GM12878 (cell line): Measurements from ENCODE around the gene CNTLN. TPM values are rescaled to one million over a fixed set of nuclear protein-coding genes. Genes with fewer than 3 reads are reported as not detected.

ENCODE experiments used
- ATAC-seq: fragments of 200-7000 bp; cut with Tn5 transposase; 3 replicates; pipeline ENCODE4 v1.9.1; 2020; ENCODE audit warnings: mild to moderate bottlenecking, moderate library complexity
- BruUV-seq: library from RNA; stranded (reverse); fragments of 400-500 nt; replicated peaks from 2 replicates; lab custom pipeline; 2021; lab: Mats Ljungman, UMichigan
- CTCF ChIA-PET: fragments of 300-600 bp; sonication (Branson Sonifier 250); formaldehyde crosslinking; extraction: SDS; loops from one replicate; lab custom pipeline; 2021; ENCODE audit warnings: inconsistent platforms; lab: Yijun Ruan, JAX
- POLR2A ChIA-PET: fragments of 350-600 bp; formaldehyde crosslinking; extraction: SDS; loops from one replicate; lab custom pipeline; 2021; ENCODE audit warnings: inconsistent platforms; lab: Charles Lee
- RAD21 ChIA-PET: fragments of 300-600 bp; sonication (Branson Sonifier 250); formaldehyde crosslinking; loops from one replicate; lab custom pipeline; 2023; ENCODE audit warnings: antibody characterized with exemption; ENCODE audit not compliant: unreplicated experiment; lab: Charles Lee
- SMC1A ChIA-PET: fragments of 300-600 bp; sonication (Branson Sonifier 250); formaldehyde crosslinking; loops from one replicate; lab custom pipeline; 2023; ENCODE audit not compliant: unreplicated experiment, uncharacterized antibody; lab: Charles Lee
- DNase-seq: peaks from one replicate; pipeline ENCODE4 v3.0.0-alpha.2; 2011; ENCODE audit warnings: low read depth, low spot score
- FAIRE-seq: peaks from 3 replicates; lab custom pipeline; 2011; peaks lifted over from hg19 to GRCh38; lab: Jason Lieb, UNC
- H2AFZ ChIP-seq: 2 replicates; pipeline ENCODE4 v1.6.0; 2011; ENCODE audit warnings: low read depth, low read length, control low read depth; ENCODE audit not compliant: control insufficient read depth
- H3K27ac ChIP-seq: 2 replicates; pipeline ENCODE4 v1.5.1; 2011; ENCODE audit warnings: control low read depth; ENCODE audit not compliant: control insufficient read depth, insufficient read depth
- H3K27me3 ChIP-seq, 2 experiments: replicated peaks in 1 of 2; 2 replicates each; pipeline versions ENCODE4 v1.6.0 to v1.6.1; 2011; ENCODE audit warnings: low read length in 1 of 2; ENCODE audit not compliant: control insufficient read depth in 2 of 2, insufficient read depth in 2 of 2
- H3K36me3 ChIP-seq, 2 experiments: 2 replicates each; pipeline ENCODE4 v1.5.1; 2011; ENCODE audit warnings: low read length in 1 of 2; ENCODE audit not compliant: control insufficient read depth in 2 of 2, insufficient read depth in 2 of 2
- H3K4me1 ChIP-seq: 2 replicates; pipeline ENCODE4 v1.6.1; 2011; ENCODE audit warnings: mild to moderate bottlenecking, low read length, moderate library complexity, mixed read lengths; ENCODE audit not compliant: control insufficient read depth, insufficient read depth
- H3K4me2 ChIP-seq: 2 replicates; pipeline ENCODE4 v1.6.0; 2011; ENCODE audit warnings: control low read depth; ENCODE audit not compliant: control insufficient read depth, insufficient read depth
- H3K4me3 ChIP-seq: fragments of 200-600 bp; sonication (generic); 2 replicates; pipeline ENCODE4 v1.5.1; 2016
- H3K79me2 ChIP-seq: 2 replicates; pipeline ENCODE4 v1.6.0; 2011; ENCODE audit warnings: low read length; ENCODE audit not compliant: control insufficient read depth, insufficient read depth
- H3K9ac ChIP-seq: 2 replicates; pipeline ENCODE4 v1.8.0; 2011; ENCODE audit warnings: low read length, control low read depth, mixed read lengths; ENCODE audit not compliant: control insufficient read depth, insufficient read depth
- H3K9me3 ChIP-seq: replicated peaks from 3 replicates; pipeline ENCODE4 v1.5.1; 2011; ENCODE audit warnings: mild to moderate bottlenecking, low read length; ENCODE audit not compliant: control insufficient read depth, insufficient read depth
- H4K20me1 ChIP-seq: 2 replicates; pipeline ENCODE4 v1.6.0; 2011; ENCODE audit not compliant: control insufficient read depth, insufficient read depth
- BACH1 ChIP-seq: fragments of 450-650 bp; IDR thresholded peaks from 2 replicates; pipeline ENCODE4 v1.6.1; 2017; ENCODE audit warnings: mild to moderate bottlenecking, borderline replicate concordance
- BHLHE40 ChIP-seq, 2 experiments: fragments of 450-650 bp in 1 of 2; IDR thresholded peaks; 2 replicates each; pipeline ENCODE4 v1.6.1; 2011 to 2017; ENCODE audit warnings: low read depth in 2 of 2, borderline replicate concordance in 1 of 2, improper control_type of control experiment in 1 of 2, low read length in 1 of 2, mild to moderate bottlenecking in 1 of 2
- BMI1 ChIP-seq: fragments of 450-650 bp; IDR thresholded peaks from 2 replicates; pipeline ENCODE4 v1.6.1; 2016; ENCODE audit warnings: mild to moderate bottlenecking, moderate library complexity, borderline replicate concordance
- BRCA1 ChIP-seq: IDR thresholded peaks from 2 replicates; pipeline ENCODE4 v1.6.1; 2011; ENCODE audit warnings: low read depth, low read length, improper control_type of control experiment
- CBX5 ChIP-seq: sonication (generic); IDR thresholded peaks from 2 replicates; pipeline ENCODE4 v1.6.1; 2016; ENCODE audit warnings: low read depth, moderate library complexity, mild to moderate bottlenecking, inconsistent platforms
- CHD4 ChIP-seq: fragments of 200-600 bp; sonication (generic); IDR thresholded peaks from 2 replicates; pipeline ENCODE4 v1.6.1; 2016; ENCODE audit warnings: mild to moderate bottlenecking
- ETV6 ChIP-seq, 2 experiments: fragments of 450-650 bp in 1 of 2; IDR thresholded peaks in 1 of 2; conservative IDR thresholded peaks in 1 of 2; 2 replicates each; pipeline ENCODE4 v1.6.1; 2014; ENCODE audit warnings: antibody characterized with exemption in 1 of 2, borderline replicate concordance in 1 of 2, low read depth in 1 of 2, mild to moderate bottlenecking in 1 of 2, moderate library complexity in 1 of 2
- MYC ChIP-seq: IDR thresholded peaks from 2 replicates; pipeline ENCODE4 v1.6.1; 2011; ENCODE audit warnings: mild to moderate bottlenecking, low read length, moderate library complexity, inconsistent platforms; ENCODE audit not compliant: insufficient read depth, insufficient replicate concordance, insufficient read length, severe bottlenecking
- NBN ChIP-seq: fragments of 450-650 bp; IDR thresholded peaks from 2 replicates; pipeline ENCODE4 v1.6.1; 2016
- NFYA ChIP-seq: IDR thresholded peaks from 2 replicates; pipeline ENCODE4 v1.6.1; 2011; ENCODE audit warnings: low read depth, mild to moderate bottlenecking, low read length, improper control_type of control experiment, borderline replicate concordance
- NR2C2 ChIP-seq: IDR thresholded peaks from 2 replicates; pipeline ENCODE4 v1.6.1; 2011; ENCODE audit warnings: borderline replicate concordance, low read depth; ENCODE audit not compliant: control insufficient read depth, insufficient read length
- NRF1 ChIP-seq: conservative IDR thresholded peaks from 2 replicates; pipeline ENCODE4 v1.6.1; 2011; ENCODE audit warnings: mild to moderate bottlenecking, low read depth, low read length, improper control_type of control experiment
- POU2F2 ChIP-seq: IDR thresholded peaks from 3 replicates; pipeline ENCODE4 v1.6.1; 2011; ENCODE audit warnings: low read depth, mild to moderate bottlenecking, low read length, borderline replicate concordance
- RBBP5 ChIP-seq: fragments of 200-600 bp; sonication (generic); conservative IDR thresholded peaks from 2 replicates; pipeline ENCODE4 v1.6.1; 2016
- SREBF1 ChIP-seq: IDR thresholded peaks from 2 replicates; pipeline ENCODE4 v1.6.1; 2012; ENCODE audit warnings: mild to moderate bottlenecking, low read length
- SREBF2 ChIP-seq: IDR thresholded peaks from 2 replicates; pipeline ENCODE4 v1.6.1; 2012; ENCODE audit warnings: mild to moderate bottlenecking, low read length
- TARDBP ChIP-seq: IDR thresholded peaks from 2 replicates; pipeline ENCODE4 v1.6.1; 2016; ENCODE audit warnings: borderline replicate concordance
- WGBS: methylation state at CpG from one replicate; pipeline ENCODE4 v1.1.6; 2016; ENCODE audit warnings: low lambda C conversion rate; ENCODE audit not compliant: insufficient replicate concordance, insufficient coverage; ENCODE audit errors: missing lambda C conversion rate; 5-methylcytosine and 5-hydroxymethylcytosine counted together
- in situ Hi-C: fragments of 300-500 bp; cut with MboI; formaldehyde crosslinking; loops from 9 replicates; pipeline ENCODE4 v1.14.3; 2018; ENCODE audit warnings: mixed read lengths
- intact Hi-C: fragments of 100-400 bp; cut with micrococcal nuclease; formaldehyde crosslinking; loops from one replicate; pipeline ENCODE4 v1.14.2; 2022; ENCODE audit not compliant: unreplicated experiment
- polyA plus RNA-seq, 11 experiments: library from polyadenylated mRNA; depleted of rRNA in 4 of 11; unstranded in 6 of 11; stranded (reverse) in 5 of 11; fragments of >200 nt; fragmentation: Nextera tagmentation in 4 of 11; fragmentation: Illumina TruSeq in 1 of 11; extraction: Ambion mirVana in 4 of 11; extraction: Trizol in 1 of 11; gene quantifications; 1 replicate in 1 of 11; 2 replicates in 10 of 11; pipeline versions ENCODE4 v1.2.1 to v1.2.3, GENCODE V29; 2011 to 2016; ENCODE audit warnings: inconsistent platforms in 2 of 11, missing spikeins in 2 of 11, low read depth in 1 of 11
- total RNA-seq, 4 experiments: library from RNA; depleted of rRNA in 3 of 4; stranded (reverse); fragments of >200 nt in 3 of 4; fragmentation: Illumina TruSeq in 1 of 4; extraction: Trizol in 1 of 4; gene quantifications; 2 replicates each; pipeline versions ENCODE4 v1.2.1 to v1.2.3, GENCODE V29; 2013 to 2021
- TF ChIP-seq, protein P1 (sequence below): IDR thresholded peaks from 2 replicates; pipeline ENCODE4 v1.6.1; 2012; ENCODE audit warnings: low read depth, low read length, improper control_type of control experiment
- TF ChIP-seq, protein P2 (sequence below): IDR thresholded peaks from 2 replicates; pipeline ENCODE4 v1.6.1; 2011; ENCODE audit warnings: borderline replicate concordance, low read depth, mild to moderate bottlenecking, moderate library complexity, low read length; ENCODE audit not compliant: insufficient read depth, poor library complexity, severe bottlenecking

The CNTLN gene
- total and polyA plus RNA-seq, 10 of the 15 experiments (the other 5 are each of a cell fraction or from before 2014, with no cell fraction given) = 0.01 to 7.0 (median 0.03) TPM; not detected in 4

DNA sequence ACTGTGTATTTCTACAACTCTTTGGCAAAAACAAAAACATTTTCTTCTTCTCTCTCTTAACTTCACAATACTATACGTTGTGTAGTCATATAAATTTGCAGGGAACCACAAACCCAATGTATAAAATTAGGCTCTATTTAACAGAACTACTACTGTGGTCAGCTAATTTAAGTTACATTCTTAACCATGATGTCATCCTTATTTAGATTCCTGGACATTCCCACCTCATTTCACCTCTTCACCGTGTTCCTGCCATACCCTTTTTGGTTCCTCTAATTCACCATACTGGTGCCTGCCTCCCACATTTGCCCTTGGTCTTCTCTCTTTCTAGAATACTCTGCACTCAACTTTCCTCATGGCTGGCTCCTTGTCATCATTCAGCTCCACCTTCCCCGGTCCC lies 368.4 kb downstream of the CNTLN start:
- intact Hi-C loops (no loop called here), in situ Hi-C loops (no loop called here)
- 0% methylated on average over 3 of the region's 3 CpGs for WGBS
- Histone ChIP-seq H3K4me3 (no peak overlapping the region), H2AFZ (no peak overlapping the region), H3K36me3 (no peaks in the 10 kb centered on the region), H3K4me1 (no peaks in the 10 kb centered on the region), H3K9ac (no peak overlapping the region), H4K20me1 (no peaks in the 10 kb centered on the region), H3K27ac (no peak overlapping the region), H3K79me2 (no peaks in the 10 kb centered on the region), H3K4me2 (no peak overlapping the region), H3K9me3 (no peaks in the 10 kb centered on the region), H3K27me3 (no peaks in the 10 kb centered on the region)
- DNase-seq (no peak), FAIRE-seq (no peak), ATAC-seq (no peak)
- ChIA-PET CTCF (no interaction called here), RAD21 (no interaction called here), POLR2A (no interaction called here), SMC1A (interaction anchor here (0.9 kb wide), 1 partner anchor 9 kb away, joined by 3 read pairs; no protein-coding TSS in a partner anchor)
- no peak for TF ChIP-seq TARDBP
- TF ChIP-seq CHD4 = no peak
- TF ChIP-seq NR2C2 = no peak
- no peak for TF ChIP-seq BACH1
- no peak for TF ChIP-seq BRCA1
- TF ChIP-seq BMI1 = no peak
- TF ChIP-seq, protein P1, sequence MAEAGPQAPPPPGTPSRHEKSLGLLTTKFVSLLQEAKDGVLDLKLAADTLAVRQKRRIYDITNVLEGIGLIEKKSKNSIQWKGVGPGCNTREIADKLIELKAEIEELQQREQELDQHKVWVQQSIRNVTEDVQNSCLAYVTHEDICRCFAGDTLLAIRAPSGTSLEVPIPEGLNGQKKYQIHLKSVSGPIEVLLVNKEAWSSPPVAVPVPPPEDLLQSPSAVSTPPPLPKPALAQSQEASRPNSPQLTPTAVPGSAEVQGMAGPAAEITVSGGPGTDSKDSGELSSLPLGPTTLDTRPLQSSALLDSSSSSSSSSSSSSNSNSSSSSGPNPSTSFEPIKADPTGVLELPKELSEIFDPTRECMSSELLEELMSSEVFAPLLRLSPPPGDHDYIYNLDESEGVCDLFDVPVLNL = no peak
- no peak for TF ChIP-seq NBN
- TF ChIP-seq SREBF1 = no peak
- no peak for TF ChIP-seq ETV6 (conservative IDR thresholded peaks at IDR 0.05 in 1 of 2, IDR thresholded peaks at IDR 0.05 in 1 of 2; ENCODE audit: borderline replicate concordance in 1 of 2, low read depth in 1 of 2)
- no peak for TF ChIP-seq BHLHE40 (IDR thresholded peaks at IDR 0.05; ENCODE audit: borderline replicate concordance in 1 of 2, low read depth in 2 of 2, low read length in 1 of 2)
- no peak for TF ChIP-seq RBBP5
- TF ChIP-seq MYC = no peak
- no peak for TF ChIP-seq POU2F2
- no peak for TF ChIP-seq CBX5
- TF ChIP-seq NRF1 = no peak
- TF ChIP-seq SREBF2 = no peak
- no peak for TF ChIP-seq NFYA
- TF ChIP-seq, protein P2, sequence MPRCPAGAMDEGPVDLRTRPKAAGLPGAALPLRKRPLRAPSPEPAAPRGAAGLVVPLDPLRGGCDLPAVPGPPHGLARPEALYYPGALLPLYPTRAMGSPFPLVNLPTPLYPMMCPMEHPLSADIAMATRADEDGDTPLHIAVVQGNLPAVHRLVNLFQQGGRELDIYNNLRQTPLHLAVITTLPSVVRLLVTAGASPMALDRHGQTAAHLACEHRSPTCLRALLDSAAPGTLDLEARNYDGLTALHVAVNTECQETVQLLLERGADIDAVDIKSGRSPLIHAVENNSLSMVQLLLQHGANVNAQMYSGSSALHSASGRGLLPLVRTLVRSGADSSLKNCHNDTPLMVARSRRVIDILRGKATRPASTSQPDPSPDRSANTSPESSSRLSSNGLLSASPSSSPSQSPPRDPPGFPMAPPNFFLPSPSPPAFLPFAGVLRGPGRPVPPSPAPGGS = no peak
- BruUV-seq = no TSS peak
